DND-41 (cell line): ENCODE results near the gene KNCN.

Experiments
- ATAC-seq: fragments of 200-7000 bp; cut with Tn5 transposase; 3 replicates; pipeline ENCODE4 v1.9.1; 2021; ENCODE audit warnings: low read depth; ENCODE audit not compliant: insufficient read depth
- DNase-seq: peaks from one replicate; pipeline ENCODE4 v3.0.0-alpha.2; 2020
- H2AFZ ChIP-seq: 2 replicates; pipeline ENCODE4 v1.6.0; 2012; ENCODE audit warnings: low read depth, low read length
- H3K27ac ChIP-seq: 2 replicates; pipeline ENCODE4 v1.5.1; 2012; ENCODE audit warnings: low read length, inconsistent platforms
- H3K27me3 ChIP-seq: fragments of 200-600 bp; sonication (generic); 2 replicates; pipeline ENCODE4 v1.6.0; 2012; ENCODE audit warnings: low read length, mild to moderate bottlenecking, inconsistent platforms; ENCODE audit not compliant: insufficient read depth, poor library complexity
- H3K36me3 ChIP-seq: 2 replicates; pipeline ENCODE4 v1.5.1; 2012; ENCODE audit warnings: low read length, inconsistent platforms; ENCODE audit not compliant: insufficient read depth
- H3K4me1 ChIP-seq: 2 replicates; pipeline ENCODE4 v1.5.1; 2012; ENCODE audit warnings: mild to moderate bottlenecking, low read length; ENCODE audit not compliant: insufficient read depth
- H3K4me2 ChIP-seq: 2 replicates; pipeline ENCODE4 v1.6.0; 2012; ENCODE audit warnings: mild to moderate bottlenecking, moderate library complexity, low read length, inconsistent platforms; ENCODE audit not compliant: insufficient read depth
- H3K4me3 ChIP-seq, 2 experiments: fragments of 200-600 bp in 1 of 2; shearing (Covaris generic) in 1 of 2; 2 replicates each; pipeline ENCODE4 v1.5.1; 2012 to 2016; ENCODE audit warnings: inconsistent platforms in 2 of 2, low read length in 2 of 2, mild to moderate bottlenecking in 2 of 2, low read depth in 1 of 2, moderate library complexity in 1 of 2
- H3K79me2 ChIP-seq: 2 replicates; pipeline ENCODE4 v1.6.0; 2012; ENCODE audit warnings: low read length, inconsistent platforms; ENCODE audit not compliant: insufficient read depth
- H3K9ac ChIP-seq: 2 replicates; pipeline ENCODE4 v1.6.0; 2012; ENCODE audit warnings: low read depth, mild to moderate bottlenecking, inconsistent platforms, low read length, moderate library complexity
- H3K9me3 ChIP-seq: 2 replicates; pipeline ENCODE4 v1.5.1; 2012; ENCODE audit warnings: low read length, moderate library complexity, mild to moderate bottlenecking, inconsistent platforms; ENCODE audit not compliant: insufficient read depth, severe bottlenecking
- H4K20me1 ChIP-seq: 2 replicates; pipeline ENCODE4 v1.6.0; 2012; ENCODE audit warnings: low read length; ENCODE audit not compliant: insufficient read depth
- CTCF ChIP-seq: IDR thresholded peaks from 2 replicates; pipeline ENCODE4 v1.5.1; 2012; ENCODE audit warnings: borderline replicate concordance, low read length, moderate library complexity, mild to moderate bottlenecking; ENCODE audit not compliant: poor library complexity, severe bottlenecking; ENCODE audit errors: extremely low read depth
- EZH2 ChIP-seq: IDR thresholded peaks from 3 replicates; pipeline ENCODE4 v1.6.1; 2012; ENCODE audit warnings: borderline replicate concordance, low read depth, mild to moderate bottlenecking, moderate library complexity, low read length, inconsistent platforms; ENCODE audit not compliant: severe bottlenecking

Gene KNCN

DNA sequence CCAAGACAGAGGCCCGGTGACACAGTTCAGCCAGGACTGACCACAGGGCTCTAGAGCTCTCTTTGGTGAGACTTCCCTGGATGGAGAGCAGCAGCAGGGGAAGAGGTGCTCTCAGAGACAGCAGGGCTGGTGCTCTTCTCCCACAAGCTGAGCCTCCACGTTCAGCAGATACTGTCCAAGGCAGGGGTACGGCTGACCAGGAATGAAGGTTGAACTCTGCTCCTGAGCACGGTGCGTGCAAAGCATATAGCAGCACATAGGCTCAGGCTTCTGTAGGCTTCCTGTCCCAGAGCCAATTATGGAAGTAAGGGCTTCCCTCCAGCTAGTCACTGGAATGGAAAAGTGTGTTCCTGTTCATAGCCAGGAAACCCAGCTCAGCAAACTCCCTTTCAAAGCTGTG, 37.9 kb downstream of the KNCN start:
- no peaks in the 10 kb centered on the region for H3K79me2 ChIP-seq
- ATAC-seq (no peak), DNase-seq (no peak)
- H2AFZ ChIP-seq: no peak overlapping the region
- peaks cover 3% of the 10 kb centered on the region for H4K20me1 ChIP-seq
- no peak for TF ChIP-seq CTCF
- no peak for TF ChIP-seq EZH2
- H3K4me1 ChIP-seq: no peaks in the 10 kb centered on the region
- no peak overlapping the region for H3K4me2 ChIP-seq
- H3K36me3 ChIP-seq: no peaks in the 10 kb centered on the region
- no peaks in the 10 kb centered on the region for H3K9me3 ChIP-seq
- no peak overlapping the region for H3K4me3 ChIP-seq
- no peak overlapping the region for H3K27ac ChIP-seq
- H3K27me3 ChIP-seq: peaks cover 14% of the 10 kb centered on the region
- no peak overlapping the region for H3K9ac ChIP-seq

DNA sequence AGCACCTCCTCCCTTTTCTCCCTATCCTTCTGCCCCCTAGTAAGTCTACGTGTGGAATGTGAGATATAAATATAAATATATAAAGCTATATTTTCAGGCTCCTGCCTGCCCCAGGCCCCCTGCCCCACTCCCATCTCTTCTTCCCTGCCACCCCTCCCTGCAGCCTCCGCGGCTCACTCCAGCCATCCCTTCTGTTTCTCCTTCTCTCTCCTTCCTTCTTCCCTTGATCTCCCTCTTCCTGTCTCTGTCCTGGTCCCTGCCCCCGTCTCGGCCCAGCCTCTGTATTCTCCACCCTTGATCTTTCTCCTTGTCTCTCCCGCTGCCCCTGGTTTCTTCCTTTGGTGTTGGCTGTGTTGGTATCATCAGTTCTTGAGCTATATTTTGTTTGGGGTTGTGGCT, 38.7 kb downstream of the KNCN start:
- Histone ChIP-seq H3K79me2 (no peaks in the 10 kb centered on the region), H2AFZ (no peak overlapping the region), H3K9ac (no peak overlapping the region), H3K4me1 (no peaks in the 10 kb centered on the region), H3K27me3 (peaks cover 14% of the 10 kb centered on the region), H3K9me3 (no peaks in the 10 kb centered on the region), H3K4me2 (no peak overlapping the region), H3K36me3 (no peaks in the 10 kb centered on the region), H4K20me1 (peaks cover 3% of the 10 kb centered on the region), H3K27ac (no peak overlapping the region), H3K4me3 (no peak overlapping the region)
- TF ChIP-seq CTCF: no peak
- TF ChIP-seq EZH2: no peak
- no peak for DNase-seq
- ATAC-seq: no peak

DNA sequence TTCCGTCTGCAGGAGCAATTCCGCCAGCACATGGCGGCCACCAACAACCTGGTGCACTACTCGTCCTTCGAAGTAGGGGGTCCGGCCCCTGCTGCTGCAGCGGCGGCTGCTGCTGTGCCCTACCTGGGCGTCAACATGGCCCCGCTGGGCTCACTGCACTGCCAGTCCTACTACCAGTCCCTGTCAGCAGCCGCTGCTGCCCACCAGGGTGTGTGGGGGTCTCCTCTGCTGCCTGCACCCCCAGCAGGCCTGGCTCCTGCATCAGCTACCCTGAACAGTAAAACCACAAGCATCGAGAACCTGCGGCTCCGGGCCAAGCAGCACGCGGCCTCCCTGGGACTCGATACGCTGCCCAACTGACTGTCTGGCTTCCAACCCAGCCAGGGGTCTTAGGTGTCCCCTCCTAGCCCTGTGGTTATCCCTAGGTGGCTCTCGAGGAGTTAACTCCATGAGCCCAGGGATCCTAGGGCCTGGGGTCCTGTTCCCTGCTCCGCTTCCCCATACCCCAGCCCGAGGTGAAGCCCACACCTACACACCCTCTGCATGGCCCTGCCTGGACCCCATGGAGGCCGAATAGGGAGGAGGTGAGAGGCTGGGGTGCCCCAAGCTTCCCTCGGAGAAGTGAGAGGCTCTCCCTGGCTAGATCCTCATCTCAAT, 39.2 kb downstream of the KNCN start:
- ATAC-seq (no peak), DNase-seq (no peak)
- Histone ChIP-seq H3K4me2 (no peak overlapping the region), H3K4me3 (no peak overlapping the region), H4K20me1 (peaks cover 3% of the 10 kb centered on the region), H3K27ac (no peak overlapping the region), H3K9me3 (no peaks in the 10 kb centered on the region), H3K27me3 (peaks cover 12% of the 10 kb centered on the region), H3K9ac (no peak overlapping the region), H3K36me3 (no peaks in the 10 kb centered on the region), H3K79me2 (no peaks in the 10 kb centered on the region), H3K4me1 (no peaks in the 10 kb centered on the region), H2AFZ (no peak overlapping the region)
- no peak for TF ChIP-seq CTCF
- TF ChIP-seq EZH2: no peak

GRCh38 chr1:46510998-46511365, 40.5 kb downstream of the KNCN start:
- Histone ChIP-seq H3K79me2 (no peaks in the 10 kb centered on the region), H3K4me3 (no peak overlapping the region), H3K9ac (no peak overlapping the region), H3K9me3 (no peaks in the 10 kb centered on the region), H3K27ac (no peak overlapping the region), H3K36me3 (no peaks in the 10 kb centered on the region), H4K20me1 (peaks cover 3% of the 10 kb centered on the region), H2AFZ (no peak overlapping the region), H3K4me1 (no peaks in the 10 kb centered on the region), H3K4me2 (no peak overlapping the region), H3K27me3 (peaks cover 7% of the 10 kb centered on the region)
- DNase-seq: no peak
- no peak for ATAC-seq
- no peak for TF ChIP-seq CTCF
- TF ChIP-seq EZH2: no peak
